GM12864 (cell line): ENCODE measurements around the gene MTHFD1L.

Experiments
- DNase-seq: peaks from one replicate; pipeline ENCODE4 v3.0.0-alpha.2; 2011; ENCODE audit warnings: low read depth
- H3K4me3 ChIP-seq: 2 replicates; pipeline ENCODE4 v1.5.1; 2011; ENCODE audit warnings: mild to moderate bottlenecking, low read depth, low read length, control low read depth
- TF ChIP-seq, protein P1 (sequence below): IDR thresholded peaks from 2 replicates; pipeline ENCODE4 v1.5.1; 2011; ENCODE audit warnings: low read depth, mild to moderate bottlenecking, moderate library complexity, low read length, control low read depth, inconsistent platforms; ENCODE audit errors: missing control alignments

Gene MTHFD1L

DNA sequence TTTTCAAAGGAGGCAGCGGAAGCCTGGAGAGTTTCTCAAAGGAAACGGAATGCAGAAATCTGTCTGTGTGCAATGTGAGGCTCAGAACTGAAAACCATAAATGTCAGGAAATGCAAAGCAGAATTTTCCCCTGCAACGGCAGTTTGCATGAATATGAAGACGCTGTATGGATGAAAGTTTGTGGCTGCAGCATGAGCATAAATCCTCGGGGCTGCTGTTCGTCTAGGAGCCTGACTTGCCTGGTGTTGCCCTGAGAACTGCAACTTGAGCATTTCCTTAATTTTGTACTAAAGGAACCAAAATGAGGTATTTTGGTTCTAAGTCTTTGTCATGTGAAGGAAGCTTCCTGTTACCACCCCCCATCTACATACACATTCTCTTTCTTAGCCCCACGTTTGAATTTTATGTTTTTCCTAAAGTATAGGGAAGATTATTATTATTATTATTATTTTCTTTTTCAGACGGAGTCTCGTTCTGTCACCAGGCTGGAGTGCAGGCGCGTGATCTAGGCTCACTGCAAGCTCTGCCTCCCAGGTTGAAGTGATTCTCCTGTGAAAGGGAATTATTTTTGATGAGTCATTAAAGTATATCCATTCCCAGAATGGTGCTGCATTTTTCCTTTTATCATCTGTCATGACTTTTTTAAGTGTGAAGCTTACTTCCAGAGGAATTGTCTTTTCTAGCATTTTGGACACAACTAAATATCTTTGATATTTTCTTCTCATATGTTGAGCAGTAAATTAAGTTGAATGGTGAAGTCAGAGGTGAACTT is 33.1 kb downstream of the MTHFD1L start:
- TF ChIP-seq, protein P1, sequence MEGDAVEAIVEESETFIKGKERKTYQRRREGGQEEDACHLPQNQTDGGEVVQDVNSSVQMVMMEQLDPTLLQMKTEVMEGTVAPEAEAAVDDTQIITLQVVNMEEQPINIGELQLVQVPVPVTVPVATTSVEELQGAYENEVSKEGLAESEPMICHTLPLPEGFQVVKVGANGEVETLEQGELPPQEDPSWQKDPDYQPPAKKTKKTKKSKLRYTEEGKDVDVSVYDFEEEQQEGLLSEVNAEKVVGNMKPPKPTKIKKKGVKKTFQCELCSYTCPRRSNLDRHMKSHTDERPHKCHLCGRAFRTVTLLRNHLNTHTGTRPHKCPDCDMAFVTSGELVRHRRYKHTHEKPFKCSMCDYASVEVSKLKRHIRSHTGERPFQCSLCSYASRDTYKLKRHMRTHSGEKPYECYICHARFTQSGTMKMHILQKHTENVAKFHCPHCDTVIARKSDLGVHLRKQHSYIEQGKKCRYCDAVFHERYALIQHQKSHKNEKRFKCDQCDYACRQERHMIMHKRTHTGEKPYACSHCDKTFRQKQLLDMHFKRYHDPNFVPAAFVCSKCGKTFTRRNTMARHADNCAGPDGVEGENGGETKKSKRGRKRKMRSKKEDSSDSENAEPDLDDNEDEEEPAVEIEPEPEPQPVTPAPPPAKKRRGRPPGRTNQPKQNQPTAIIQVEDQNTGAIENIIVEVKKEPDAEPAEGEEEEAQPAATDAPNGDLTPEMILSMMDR = no peak
- no peak overlapping the region for H3K4me3 ChIP-seq
- DNase-seq = peak; percentile 58

DNA sequence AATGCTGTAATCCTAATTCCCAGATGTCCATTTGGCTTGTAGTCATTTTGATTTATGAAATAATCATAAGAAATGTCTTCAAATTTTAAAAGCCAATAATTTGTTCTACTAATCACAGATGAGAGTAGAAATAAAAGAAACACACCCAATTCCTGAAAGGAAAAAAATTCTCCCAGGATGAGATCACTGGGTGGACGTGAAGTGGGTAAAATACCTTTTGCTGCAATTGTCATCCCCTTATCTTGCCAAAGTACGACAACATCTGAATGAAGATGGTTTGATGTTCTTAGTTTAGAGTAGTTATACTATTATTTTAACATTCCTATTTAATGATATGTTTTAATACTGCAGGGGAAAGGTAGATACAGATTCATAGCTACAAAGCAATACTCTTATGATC is 33.7 kb downstream of the MTHFD1L start:
- no peak for DNase-seq

DNA sequence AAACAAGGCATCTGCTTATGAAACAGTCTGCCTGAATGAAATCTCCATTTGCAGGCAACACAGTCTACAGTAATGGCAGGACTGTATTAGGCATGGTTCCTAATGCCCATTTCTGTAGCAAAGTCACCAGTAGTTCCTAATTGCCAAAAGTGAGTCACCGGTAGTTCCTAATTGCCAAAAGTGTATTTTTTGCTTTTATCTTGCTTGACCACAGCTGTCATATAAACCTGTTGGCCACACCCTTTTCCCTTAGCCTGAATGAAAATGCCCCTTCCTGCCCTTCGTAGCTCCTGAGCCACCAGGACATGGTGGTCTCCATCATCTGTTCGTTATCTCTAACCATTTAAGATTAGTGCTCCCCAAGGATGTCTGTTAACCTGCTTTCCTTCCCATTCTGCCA is 34.5 kb downstream of the MTHFD1L start:
- no peak for DNase-seq
- TF ChIP-seq, protein P1 = no peak
- H3K4me3 ChIP-seq = no peak overlapping the region

More for the DNA sequence above, 33.7 kb downstream of the MTHFD1L start:
- no peak overlapping the region for H3K4me3 ChIP-seq
- TF ChIP-seq, protein P1 = no peak

DNA sequence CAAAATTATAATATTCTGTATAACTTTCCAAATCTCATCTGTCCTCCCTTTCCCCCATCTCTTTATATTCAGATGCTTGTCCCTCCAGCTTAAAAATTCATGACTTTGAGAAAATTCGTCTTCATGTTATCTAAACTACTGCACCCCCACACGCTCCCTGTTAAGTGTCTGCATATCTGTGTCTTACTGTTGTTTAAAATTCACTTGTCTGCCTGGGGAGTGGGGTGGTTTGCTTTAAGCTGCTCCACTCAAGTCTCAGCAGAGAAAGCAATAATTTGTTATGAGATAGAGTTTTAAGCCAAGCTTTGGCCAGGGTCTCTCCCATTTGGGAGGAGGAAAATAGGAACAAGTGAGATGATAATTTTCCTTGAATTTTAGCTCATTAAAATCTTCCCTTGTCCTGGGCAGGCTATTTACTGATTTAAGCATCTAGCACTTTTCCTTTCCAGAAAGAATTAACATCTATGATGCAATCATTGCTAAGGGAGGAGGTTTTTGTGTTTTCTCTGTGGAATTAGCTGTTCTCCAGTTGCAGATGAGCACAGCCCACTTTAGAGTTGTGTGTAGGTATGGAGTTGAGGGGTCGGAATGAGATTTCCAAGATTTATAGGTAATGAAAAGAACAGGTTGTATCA is 36.8 kb downstream of the MTHFD1L start:
- TF ChIP-seq, protein P1 = no peak
- no peak overlapping the region for H3K4me3 ChIP-seq
- DNase-seq = no peak

DNA sequence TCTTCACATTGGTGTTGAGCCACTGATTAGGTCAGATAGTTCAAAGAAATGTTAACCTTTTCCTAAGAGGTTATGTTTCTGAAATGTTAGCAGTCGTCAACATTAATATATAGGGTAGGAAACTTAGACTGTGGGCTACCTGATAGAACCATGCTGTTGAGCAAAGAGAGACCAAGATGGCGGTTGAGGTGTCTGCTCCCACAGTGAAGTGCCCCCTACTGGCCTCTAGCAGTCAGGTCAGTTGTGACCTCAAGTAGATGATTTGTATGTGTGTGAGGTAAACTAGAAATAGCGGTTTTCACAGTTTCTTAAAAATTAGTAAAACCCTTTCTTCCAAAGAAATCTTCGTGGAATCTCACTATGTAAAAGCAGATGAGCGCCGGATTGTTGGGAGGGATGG is 40.3 kb downstream of the MTHFD1L start:
- TF ChIP-seq, protein P1 = peak; percentile 51
- no peak overlapping the region for H3K4me3 ChIP-seq
- DNase-seq = no peak

DNA sequence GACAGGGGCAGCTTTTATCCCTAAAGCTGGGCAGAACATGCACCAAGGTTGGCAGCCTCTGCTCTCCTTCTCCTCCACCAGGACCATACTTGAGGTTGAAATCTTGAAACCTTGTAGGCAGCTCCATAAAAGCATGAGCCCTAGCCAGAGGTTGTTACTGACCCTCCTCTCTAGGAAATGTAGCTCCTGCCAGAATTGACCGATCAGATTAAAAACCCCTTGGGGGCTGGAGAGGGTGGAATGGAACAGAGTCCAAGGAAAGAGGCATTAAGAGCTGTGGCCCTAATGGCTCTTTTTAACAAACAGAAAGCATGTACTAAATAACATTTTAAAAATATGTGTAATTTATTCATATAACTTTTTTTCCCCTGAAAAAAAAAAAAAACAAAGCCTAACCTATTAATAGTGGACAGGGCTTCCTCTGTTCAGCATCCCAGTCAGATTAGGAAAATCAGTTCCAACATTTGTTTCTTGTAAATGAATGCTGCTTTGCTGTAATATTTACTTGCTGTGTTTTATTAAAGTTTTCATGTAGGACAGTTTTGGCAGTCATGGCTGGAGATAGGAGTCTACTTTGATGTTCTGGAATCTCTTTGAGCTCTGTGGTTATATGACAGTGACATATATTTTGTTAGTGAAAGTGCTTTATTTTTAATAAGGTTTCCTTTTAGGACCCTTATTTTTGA is 41.3 kb downstream of the MTHFD1L start:
- DNase-seq = no peak
- H3K4me3 ChIP-seq = no peak overlapping the region
- TF ChIP-seq, protein P1 = no peak
